Natural killer cell treated with Interleukin-12 subunit alpha and Interleukin-12 subunit beta and Interleukin-15 and Interleukin-18, amount 100 ng/mL, for 72 hours (primary cell): ENCODE data around the gene MYOCOS. TPM values are rescaled to one million over a fixed set of nuclear protein-coding genes. Genes with fewer than 3 reads are reported as not detected.

Experiments
- ATAC-seq, 2 donors: fragments of 150-1000 bp; cut with Tn5 transposase in 1 of 2; sonication (Bioruptor Pico), chemical (Tn5 transposase) in 1 of 2; 2 replicates each; pipeline ENCODE4 v1.10.0; 2021
- DNase-seq: peaks from one replicate; pipeline ENCODE4 v3.0.0; 2022; ENCODE audit warnings: low spot score
- H3K27ac Mint-ChIP-seq, 2 donors: 1 replicate in 1 of 2; 2 replicates in 1 of 2; pipeline ENCODE4 v1.8.0; 2022; ENCODE audit warnings: mixed read lengths in 2 of 2, mild to moderate bottlenecking in 1 of 2, moderate library complexity in 1 of 2
- H3K27me3 Mint-ChIP-seq, 2 donors: 1 replicate in 1 of 2; 2 replicates in 1 of 2; pipeline ENCODE4 v1.8.0; 2022; ENCODE audit warnings: mixed read lengths in 2 of 2
- H3K36me3 Mint-ChIP-seq: one replicate; pipeline ENCODE4 v1.8.0; 2022; ENCODE audit warnings: mixed read lengths
- H3K4me1 Mint-ChIP-seq, 2 donors: 1 replicate in 1 of 2; 2 replicates in 1 of 2; pipeline ENCODE4 v1.8.0; 2022; ENCODE audit warnings: low read depth in 2 of 2, mixed read lengths in 2 of 2, mild to moderate bottlenecking in 1 of 2
- H3K4me3 Mint-ChIP-seq: one replicate; pipeline ENCODE4 v1.8.0; 2022; ENCODE audit warnings: mixed read lengths
- H3K9me3 Mint-ChIP-seq: 2 replicates; pipeline ENCODE4 v1.8.0; 2022; ENCODE audit warnings: mixed read lengths
- total RNA-seq, 2 donors: library from RNA; stranded (reverse); gene quantifications; one replicate each; pipeline ENCODE4 v1.2.3, GENCODE V29; 2022

MYOCOS gene
- total RNA-seq, 2 donors from 2014 or later: 0.17 TPM; not detected in 1

DNA sequence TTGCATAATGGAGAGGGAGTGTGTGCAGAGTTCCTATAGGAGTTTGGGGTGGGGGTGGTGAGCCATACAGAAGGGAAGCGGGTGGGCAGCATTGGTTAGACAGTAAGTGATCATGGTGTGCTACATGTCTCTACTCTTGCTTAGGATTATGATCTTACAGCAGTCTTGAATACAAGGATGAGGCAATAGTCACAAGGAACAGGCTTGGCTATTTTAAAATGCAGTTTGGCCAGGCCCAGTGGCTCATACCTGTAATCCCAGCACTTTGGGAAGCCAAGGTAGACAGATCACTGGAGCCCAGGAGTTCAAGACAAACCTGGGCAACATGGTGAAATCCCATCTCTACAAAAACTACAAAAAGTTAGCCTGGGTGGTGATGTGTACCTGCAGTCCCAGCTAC lies 18.2 kb downstream of the MYOCOS start:
- Mint-ChIP-seq H3K4me1 (peaks cover 4 to 7% of the 10 kb centered on the region in 2 donors), H3K9me3 (no peaks in the 10 kb centered on the region), H3K27me3 (no peaks in the 10 kb centered on the region), H3K27ac (no peak overlapping the region), H3K36me3 (no peaks in the 10 kb centered on the region), H3K4me3 (no peak overlapping the region)
- no peak for DNase-seq
- ATAC-seq: no peak

DNA sequence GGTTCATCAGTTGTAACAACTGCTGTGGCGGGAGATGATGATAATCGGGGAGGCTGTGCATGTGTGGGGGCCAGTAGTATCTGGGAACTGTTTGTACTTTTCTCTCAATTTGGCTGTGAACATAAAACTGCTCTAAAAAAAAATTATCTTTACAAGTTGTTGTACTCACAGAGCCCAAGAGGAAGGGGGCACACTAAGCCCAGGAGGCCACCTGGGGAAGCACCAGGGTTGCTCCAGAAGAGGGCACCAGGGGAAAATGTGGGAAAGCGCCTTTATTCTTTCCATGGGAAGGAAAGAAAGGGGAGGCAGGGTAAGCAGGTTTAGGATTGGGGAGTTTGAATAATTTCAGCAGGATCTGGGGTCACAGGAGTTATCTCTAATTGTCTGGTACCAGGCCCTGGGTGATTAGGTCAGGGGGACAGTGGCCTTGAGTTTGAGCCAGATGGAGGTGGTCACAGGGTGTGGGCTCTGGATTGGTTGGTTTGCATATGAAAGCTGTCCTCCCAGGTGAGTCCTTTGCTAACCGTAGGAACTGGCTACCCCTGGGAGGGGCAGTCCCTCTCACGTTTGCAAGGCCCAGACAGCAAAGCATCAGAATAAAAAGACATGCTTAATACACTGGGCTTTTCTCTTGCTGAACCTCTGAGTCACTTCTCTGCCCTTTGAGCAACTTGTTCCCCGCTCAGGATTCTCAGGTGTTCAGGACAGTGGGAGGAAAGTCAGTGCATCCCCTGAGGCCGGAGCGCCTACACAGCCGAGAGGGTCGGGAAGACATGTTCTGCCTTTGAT lies 19.2 kb downstream of the MYOCOS start:
- no peaks in the 10 kb centered on the region for H3K27me3 Mint-ChIP-seq
- ATAC-seq (no peak), DNase-seq (no peak)
- no peak overlapping the region for H3K4me3 Mint-ChIP-seq
- H3K9me3 Mint-ChIP-seq: no peaks in the 10 kb centered on the region
- no peak overlapping the region for H3K27ac Mint-ChIP-seq
- peaks cover 4 to 10% of the 10 kb centered on the region in 2 donors for H3K4me1 Mint-ChIP-seq
- no peaks in the 10 kb centered on the region for H3K36me3 Mint-ChIP-seq

DNA sequence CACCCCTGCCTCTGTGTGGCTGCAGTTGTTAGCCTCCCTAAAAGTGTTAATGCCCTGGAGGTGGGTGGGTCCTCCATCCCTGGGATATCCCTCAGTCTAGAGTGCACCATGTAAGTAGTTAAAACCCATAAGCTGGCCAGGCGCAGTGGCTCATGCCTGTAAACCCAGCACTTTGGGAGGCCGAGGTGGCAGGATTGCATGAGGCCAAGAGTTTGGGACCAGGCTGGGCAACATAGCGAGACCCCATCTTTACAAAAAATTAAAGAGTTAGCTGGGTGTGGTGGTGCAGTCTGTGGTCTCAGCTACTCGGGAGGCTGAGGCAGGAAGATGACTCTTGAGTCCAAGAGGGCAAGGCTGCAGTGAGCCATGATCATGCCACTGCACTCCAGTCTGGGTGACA lies 20.2 kb downstream of the MYOCOS start:
- H3K27me3 Mint-ChIP-seq: no peaks in the 10 kb centered on the region
- DNase-seq: no peak
- no peak overlapping the region for H3K27ac Mint-ChIP-seq
- peaks cover 4 to 10% of the 10 kb centered on the region in 2 donors for H3K4me1 Mint-ChIP-seq
- ATAC-seq: no peak
- H3K36me3 Mint-ChIP-seq: no peaks in the 10 kb centered on the region
- H3K4me3 Mint-ChIP-seq: no peak overlapping the region
- H3K9me3 Mint-ChIP-seq: no peaks in the 10 kb centered on the region

DNA sequence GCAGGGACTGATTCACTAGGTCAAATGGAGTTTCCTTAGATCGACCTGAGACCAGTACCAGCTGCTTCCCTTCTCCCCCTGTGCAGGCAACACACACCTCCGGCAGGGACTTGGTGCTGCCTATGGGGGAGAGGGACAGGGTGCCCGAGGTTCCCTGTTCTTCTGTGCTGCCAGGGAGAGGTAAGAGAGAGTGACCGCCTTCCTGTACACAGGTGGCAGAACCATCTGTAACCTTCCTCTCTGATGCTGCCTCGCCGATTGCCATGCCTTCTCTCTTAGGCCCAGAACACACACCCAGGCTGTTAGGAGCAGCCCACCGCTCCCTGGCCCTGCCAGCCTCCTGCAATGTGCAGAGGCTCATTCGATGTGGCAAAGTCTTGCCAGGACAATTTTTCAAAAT lies 21.1 kb downstream of the MYOCOS start:
- Mint-ChIP-seq H3K4me1 (peaks cover 4 to 10% of the 10 kb centered on the region in 2 donors), H3K27ac (no peak overlapping the region), H3K4me3 (no peak overlapping the region), H3K36me3 (no peaks in the 10 kb centered on the region), H3K9me3 (no peaks in the 10 kb centered on the region), H3K27me3 (no peaks in the 10 kb centered on the region)
- DNase-seq: no peak
- no peak for ATAC-seq

DNA sequence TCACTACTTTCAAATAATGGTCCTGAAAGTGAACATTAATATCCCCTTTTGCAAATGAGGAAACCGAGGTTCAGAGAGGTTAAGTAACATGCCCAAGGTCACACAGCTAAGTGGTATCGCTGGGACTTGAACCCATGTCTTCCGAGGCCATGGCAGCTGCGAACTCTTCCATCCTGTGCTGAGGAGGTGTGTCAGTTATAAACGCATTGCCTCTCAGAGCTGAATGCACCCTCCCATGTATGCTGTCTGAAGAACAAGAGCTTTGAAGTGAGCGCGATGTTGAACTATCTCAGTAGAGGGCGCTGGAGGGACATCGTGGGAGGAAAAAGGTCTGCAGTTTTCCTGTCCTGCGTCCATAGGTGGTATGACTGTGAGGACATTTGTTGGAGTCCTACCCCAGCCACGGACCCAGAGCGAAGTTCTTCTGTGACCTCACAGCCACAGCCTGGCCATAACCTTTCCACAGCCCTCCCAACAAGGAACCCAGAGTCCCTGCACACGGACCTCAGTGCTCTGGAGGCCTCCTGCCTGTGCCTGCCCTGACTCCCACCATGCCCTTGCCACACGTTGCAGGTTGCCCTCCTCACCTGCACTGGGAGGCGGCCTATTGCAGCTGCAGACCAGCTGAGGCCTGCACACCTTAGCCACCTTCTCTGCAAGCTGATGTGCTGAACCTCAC lies 22.9 kb downstream of the MYOCOS start:
- ATAC-seq (peak; percentile 71 to 79), DNase-seq (peak; percentile 63)
- H3K4me1 Mint-ChIP-seq: peaks cover 4 to 10% of the 10 kb centered on the region in 2 donors
- H3K9me3 Mint-ChIP-seq: no peaks in the 10 kb centered on the region
- H3K36me3 Mint-ChIP-seq: no peaks in the 10 kb centered on the region
- H3K4me3 Mint-ChIP-seq: no peak overlapping the region
- peak overlapping the region in 1 of 2 donors; percentile 19 for H3K27ac Mint-ChIP-seq
- H3K27me3 Mint-ChIP-seq: no peaks in the 10 kb centered on the region

DNA sequence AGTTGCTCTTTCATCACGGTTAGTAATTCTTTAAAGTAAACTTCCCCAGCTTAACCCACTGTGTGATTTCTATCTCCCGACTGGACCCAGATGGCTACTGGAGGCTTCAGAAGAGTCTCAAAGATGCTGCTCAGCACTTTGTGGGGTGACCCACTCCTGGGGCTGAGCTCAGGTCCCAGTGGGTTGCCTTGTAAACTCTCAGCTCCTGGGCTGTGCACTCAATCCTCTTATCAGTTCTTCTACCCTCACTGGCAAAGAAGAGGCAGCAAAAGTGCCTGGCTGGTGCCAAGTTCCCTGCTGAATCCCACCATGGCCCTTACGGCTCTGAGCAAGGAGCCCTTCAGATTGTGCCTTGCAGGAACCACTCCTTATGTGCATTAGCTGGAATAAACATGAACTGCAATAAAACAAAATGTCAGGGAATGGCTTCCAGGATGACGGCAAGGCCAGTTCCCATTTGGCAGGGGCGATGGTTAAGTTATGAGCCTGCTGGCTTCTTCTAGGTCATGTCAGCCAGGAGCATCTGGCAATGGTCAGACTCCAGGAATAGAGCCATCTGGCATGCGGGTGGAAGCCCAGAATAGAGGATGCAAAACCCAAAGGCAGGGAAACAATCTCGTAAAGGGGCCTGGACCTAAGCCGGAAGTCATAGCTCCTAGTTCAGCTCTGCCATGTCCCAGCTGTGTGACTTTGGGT lies 23.7 kb downstream of the MYOCOS start:
- Mint-ChIP-seq H3K27me3 (peaks cover 2% of the 10 kb centered on the region in 2 donors), H3K36me3 (no peaks in the 10 kb centered on the region), H3K4me1 (peaks cover 4 to 10% of the 10 kb centered on the region in 2 donors), H3K9me3 (no peaks in the 10 kb centered on the region), H3K27ac (peak overlapping the region in 1 of 2 donors; percentile 19), H3K4me3 (no peak overlapping the region)
- ATAC-seq: no peak
- no peak for DNase-seq

DNA sequence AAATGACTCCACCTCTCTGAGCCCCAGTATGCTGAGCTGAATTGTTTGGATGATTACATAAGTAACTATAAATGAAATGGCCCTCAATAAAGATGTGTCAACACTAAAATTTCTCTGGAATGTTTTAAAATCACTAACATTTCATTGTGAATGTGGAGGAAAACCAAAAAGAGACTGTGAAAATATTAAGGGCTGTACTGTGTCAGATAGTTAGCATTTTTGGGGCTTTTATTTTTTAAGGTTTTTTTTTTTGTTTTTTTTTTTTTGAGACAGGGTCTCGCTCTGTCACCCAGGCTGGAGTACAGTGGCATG lies 24.2 kb downstream of the MYOCOS start:
- DNase-seq (no peak), ATAC-seq (no peak)
- Mint-ChIP-seq H3K27ac (no peak overlapping the region), H3K27me3 (peaks cover 2 to 7% of the 10 kb centered on the region in 2 donors), H3K36me3 (no peaks in the 10 kb centered on the region), H3K9me3 (no peaks in the 10 kb centered on the region), H3K4me3 (no peak overlapping the region), H3K4me1 (peaks cover 4 to 10% of the 10 kb centered on the region in 2 donors)

DNA sequence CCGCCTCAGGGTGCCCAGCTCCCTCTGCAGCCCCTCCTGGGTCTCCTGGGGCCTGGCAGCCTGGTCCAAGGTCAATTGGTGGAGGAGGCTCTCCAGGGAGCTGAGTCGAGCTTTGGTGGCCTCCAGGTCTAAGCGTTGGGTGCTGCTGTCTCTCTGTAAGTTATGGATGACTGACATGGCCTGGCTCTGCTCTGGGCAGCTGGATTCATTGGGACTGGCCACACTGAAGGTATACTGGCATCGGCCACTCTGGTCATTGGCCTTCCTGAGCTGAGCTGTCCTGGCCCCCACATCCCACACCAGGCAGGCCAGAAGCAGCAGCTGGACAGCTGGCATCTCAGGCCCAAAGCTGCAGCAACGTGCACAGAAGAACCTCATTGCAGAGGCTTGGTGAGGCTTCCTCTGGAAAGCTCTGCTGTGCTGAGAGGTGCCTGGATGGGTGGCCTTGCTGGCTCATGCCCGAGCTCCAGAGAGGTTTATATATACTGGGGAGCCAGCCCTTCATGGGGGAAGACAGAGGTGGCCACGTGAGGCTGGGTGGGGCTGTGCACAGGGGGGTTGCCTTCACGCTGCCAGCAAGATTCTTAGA lies 30.3 kb downstream of the MYOCOS start, which contains the start of gene MYOC:
MYOC (minus strand) TSS at position 455 of the 589 bp plus-strand sequence; CDS start at position 378, 77 bp downstream.
- Mint-ChIP-seq H3K4me1 (peaks cover 9 to 10% of the 10 kb centered on the region in 2 donors), H3K27me3 (peaks cover 25 to 37% of the 10 kb centered on the region in 2 donors), H3K4me3 (no peak within 1 kb of the TSS), H3K27ac (no peak within 1 kb of the TSS), H3K9me3 (no peaks in the 10 kb centered on the region), H3K36me3 (no peaks in the 10 kb centered on the region)
- DNase-seq (no peak), ATAC-seq (peak in 1 of 2 donors; percentile 37)

DNA sequence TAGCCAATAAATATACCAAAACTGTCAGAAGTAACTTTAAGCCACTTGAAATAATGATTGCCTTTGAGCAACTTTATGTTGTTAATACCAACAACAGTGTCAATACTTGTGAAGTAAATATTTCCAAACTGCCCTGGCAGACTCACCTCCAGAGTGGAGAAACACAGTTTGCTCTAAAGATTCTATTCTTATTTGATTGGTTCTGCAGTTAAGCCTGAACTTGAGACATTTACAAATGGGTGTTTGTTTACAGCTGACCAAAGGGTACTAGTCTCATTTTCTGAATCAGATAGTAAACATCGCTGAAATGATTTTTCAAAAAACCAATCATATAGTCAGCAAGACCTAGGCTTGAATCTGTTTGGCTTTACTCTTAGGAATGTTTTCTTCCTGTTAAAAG lies 31.8 kb downstream of the MYOCOS start:
- Mint-ChIP-seq H3K4me1 (peaks cover 9 to 10% of the 10 kb centered on the region in 2 donors), H3K27ac (no peak overlapping the region), H3K4me3 (no peak overlapping the region), H3K9me3 (no peaks in the 10 kb centered on the region), H3K27me3 (peaks cover 25 to 42% of the 10 kb centered on the region in 2 donors), H3K36me3 (no peaks in the 10 kb centered on the region)
- DNase-seq (no peak), ATAC-seq (no peak)

DNA sequence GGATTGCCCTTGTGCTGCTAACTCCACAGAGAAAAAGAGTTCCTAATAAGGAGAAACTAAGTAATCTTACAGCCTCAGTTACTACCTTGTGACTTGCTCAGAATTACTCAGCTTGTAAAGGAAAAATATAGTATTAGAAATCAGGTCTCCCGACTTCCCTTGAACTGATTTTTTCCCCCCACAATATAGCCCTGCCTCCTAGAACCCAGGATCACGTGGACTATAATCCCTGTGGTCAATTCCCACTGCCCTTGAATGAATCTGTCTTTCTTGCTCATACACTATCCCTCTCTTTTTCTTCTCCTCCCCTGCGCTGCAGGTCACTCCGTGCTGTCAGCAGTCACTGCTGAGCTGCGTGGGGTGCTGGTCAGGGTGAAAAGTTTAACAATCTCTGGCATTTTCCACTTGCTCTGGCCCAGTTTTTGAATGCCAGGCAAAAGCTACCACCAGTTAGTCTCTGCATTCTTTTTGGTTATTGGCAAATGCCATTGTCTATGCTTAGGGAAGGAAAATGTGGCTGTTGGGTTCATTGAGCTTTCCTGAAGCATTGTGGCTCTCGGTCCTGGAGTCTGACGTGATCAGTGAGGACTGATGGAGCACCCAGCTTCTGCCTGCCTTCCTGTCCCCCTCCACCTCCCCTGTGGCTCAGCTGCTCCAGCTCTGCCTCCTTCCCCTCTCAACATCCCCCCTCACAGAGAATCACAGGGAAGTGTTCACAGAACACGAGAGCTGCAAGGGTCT lies 32.3 kb downstream of the MYOCOS start:
- Mint-ChIP-seq H3K27ac (no peak overlapping the region), H3K9me3 (no peaks in the 10 kb centered on the region), H3K4me1 (peaks cover 9 to 10% of the 10 kb centered on the region in 2 donors), H3K27me3 (peaks cover 25 to 42% of the 10 kb centered on the region in 2 donors), H3K4me3 (no peak overlapping the region), H3K36me3 (no peaks in the 10 kb centered on the region)
- ATAC-seq (no peak), DNase-seq (no peak)

DNA sequence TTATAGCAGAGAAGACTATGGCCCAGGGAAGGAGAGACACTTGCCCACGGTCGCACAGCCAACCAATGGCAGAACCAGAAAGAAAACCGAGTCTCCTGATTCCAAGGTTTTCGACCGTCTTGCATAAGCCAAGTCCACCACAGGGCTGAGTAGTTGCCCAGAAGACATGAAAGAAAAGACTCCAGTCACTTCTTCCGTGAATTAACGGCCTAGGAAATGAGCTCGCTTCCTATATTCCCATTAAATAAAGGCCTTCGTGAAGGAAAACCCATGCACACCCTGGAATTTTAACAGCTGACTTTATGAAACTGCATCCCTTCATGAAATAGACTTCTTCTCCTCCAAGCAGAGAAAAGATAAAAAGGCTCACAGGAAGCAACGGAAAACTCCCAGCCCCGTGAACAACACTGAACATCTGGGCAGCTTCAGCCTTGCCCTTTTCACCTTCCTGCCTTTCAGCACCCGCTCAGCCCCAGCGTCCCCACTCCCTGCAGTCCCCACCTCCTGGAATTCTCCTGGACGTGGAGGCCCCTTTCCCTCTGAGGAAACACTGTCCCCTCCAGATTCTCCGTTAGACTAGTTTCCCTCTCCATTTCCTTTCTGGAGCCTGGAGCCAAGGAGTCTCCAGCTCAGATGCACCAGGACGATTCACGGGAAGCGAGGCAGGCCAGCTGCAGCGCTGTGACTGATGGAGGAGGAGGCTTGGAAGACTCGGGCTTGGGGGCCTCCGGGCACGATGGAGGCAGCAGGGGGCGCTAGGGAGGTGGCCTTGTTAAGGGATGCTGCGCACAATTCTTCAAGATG lies 33.1 kb downstream of the MYOCOS start:
- H3K27me3 Mint-ChIP-seq: peaks cover 25 to 42% of the 10 kb centered on the region in 2 donors
- peaks cover 9 to 10% of the 10 kb centered on the region in 2 donors for H3K4me1 Mint-ChIP-seq
- no peaks in the 10 kb centered on the region for H3K9me3 Mint-ChIP-seq
- ATAC-seq (peak; percentile 70 to 77), DNase-seq (peak; percentile 75)
- H3K36me3 Mint-ChIP-seq: no peaks in the 10 kb centered on the region
- H3K27ac Mint-ChIP-seq: no peak overlapping the region
- H3K4me3 Mint-ChIP-seq: no peak overlapping the region

DNA sequence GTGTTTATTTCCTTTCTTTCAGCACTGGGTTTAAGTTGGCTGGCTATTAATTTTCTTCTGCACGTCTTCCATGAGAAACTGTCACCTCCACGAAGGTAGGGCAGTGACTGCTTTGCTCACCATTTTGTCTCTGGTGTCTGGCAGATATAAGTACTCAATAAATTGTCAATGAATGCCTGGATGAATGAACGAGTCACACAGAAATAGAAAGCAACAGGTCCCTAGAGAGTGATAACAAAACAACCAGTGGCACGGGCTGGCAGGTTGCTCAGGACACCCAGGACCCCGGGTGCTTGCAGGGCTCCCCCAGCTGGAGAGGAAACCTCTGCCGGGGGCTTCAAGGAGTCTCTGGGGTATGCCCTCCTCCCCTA lies 33.7 kb downstream of the MYOCOS start:
- H3K4me3 Mint-ChIP-seq: no peak overlapping the region
- H3K36me3 Mint-ChIP-seq: no peaks in the 10 kb centered on the region
- no peak overlapping the region for H3K27ac Mint-ChIP-seq
- peaks cover 9 to 10% of the 10 kb centered on the region in 2 donors for H3K4me1 Mint-ChIP-seq
- ATAC-seq (no peak), DNase-seq (no peak)
- H3K9me3 Mint-ChIP-seq: no peaks in the 10 kb centered on the region
- peaks cover 23 to 40% of the 10 kb centered on the region in 2 donors for H3K27me3 Mint-ChIP-seq
